ENCODE results near the gene SEMA3A. TPM values are rescaled to one million over a fixed set of nuclear protein-coding genes. Genes with fewer than 3 reads are reported as not detected.

The SEMA3A gene
- total and polyA plus RNA-seq, 8 donors: 6.1 to 32.5 (median 23.8) TPM

GRCh38 chr7:84117304-84117703 is 77.3 kb downstream of the SEMA3A start:
- no peak for TF ChIP-seq CTCF (IDR thresholded peaks at IDR 0.05)
- ATAC-seq (no peak), DNase-seq (peak in 1 of 4 donors; percentile 25)
- Histone ChIP-seq H3K36me3 (no peaks in the 10 kb centered on the region), H3K4me3 (no peak overlapping the region), H3K9me3 (no peaks in the 10 kb centered on the region), H3K27me3 (no peaks in the 10 kb centered on the region), H3K27ac (no peak overlapping the region), H3K4me1 (no peaks in the 10 kb centered on the region)
- intact Hi-C loops (cut with DNase I): no loop called here

GRCh38 chr7:84113906-84114850 is 80.4 kb downstream of the SEMA3A start:
- ATAC-seq (no peak), DNase-seq (no peak)
- intact Hi-C loops (cut with DNase I): no loop called here
- Histone ChIP-seq H3K36me3 (no peaks in the 10 kb centered on the region), H3K4me3 (no peak overlapping the region), H3K27ac (no peak overlapping the region), H3K9me3 (no peaks in the 10 kb centered on the region), H3K4me1 (no peaks in the 10 kb centered on the region), H3K27me3 (no peaks in the 10 kb centered on the region)
- no peak for TF ChIP-seq CTCF (IDR thresholded peaks at IDR 0.05)

GRCh38 chr7:84113286-84113685 is 81.3 kb downstream of the SEMA3A start:
- intact Hi-C loops (cut with DNase I): no loop called here
- Histone ChIP-seq H3K27me3 (no peaks in the 10 kb centered on the region), H3K4me1 (no peaks in the 10 kb centered on the region), H3K4me3 (no peak overlapping the region), H3K9me3 (no peaks in the 10 kb centered on the region), H3K27ac (no peak overlapping the region), H3K36me3 (no peaks in the 10 kb centered on the region)
- ATAC-seq (no peak), DNase-seq (peak in 1 of 4 donors; percentile 50)
- no peak for TF ChIP-seq CTCF (IDR thresholded peaks at IDR 0.05)

- H3K36me3 ChIP-seq: no peaks in the 10 kb centered on the region
- H3K27ac ChIP-seq: no peak overlapping the region
- H3K4me1 ChIP-seq: no peaks in the 10 kb centered on the region
- no peaks in the 10 kb centered on the region for H3K27me3 ChIP-seq
- no peak for ATAC-seq
- intact Hi-C loops (cut with DNase I): no loop called here
- no peak for TF ChIP-seq CTCF (IDR thresholded peaks at IDR 0.05)
- no peak overlapping the region for H3K4me3 ChIP-seq
- DNase-seq: no peak
- no peaks in the 10 kb centered on the region for H3K9me3 ChIP-seq
These were observed 81.8 kb downstream of the SEMA3A start for GRCh38 chr7:84112771-84113170.

- H3K4me1 ChIP-seq: no peaks in the 10 kb centered on the region
- H3K27me3 ChIP-seq: no peaks in the 10 kb centered on the region
- H3K27ac ChIP-seq: no peak overlapping the region
- H3K4me3 ChIP-seq: no peak overlapping the region
- H3K9me3 ChIP-seq: no peaks in the 10 kb centered on the region
- DNase-seq (no peak), ATAC-seq (no peak)
- intact Hi-C loops (cut with DNase I): no loop called here
- no peaks in the 10 kb centered on the region for H3K36me3 ChIP-seq
- no peak for TF ChIP-seq CTCF (IDR thresholded peaks at IDR 0.05)
These were observed 82.7 kb downstream of the SEMA3A start for GRCh38 chr7:84111842-84112241.
